Measurements from ENCODE around the gene DPH7.
"Not testable (repeated sequence)": the region's sequence is repeated elsewhere in the genome, so short reads cannot be mapped to it uniquely, and the experiment has no call there.

DPH7 gene

GRCh38 chr9:137552022-137552768 is 26.5 kb downstream of the DPH7 start:
- TF ChIP-seq POLR2A (IDR thresholded peaks at IDR 0.05; ENCODE audit: low read depth, low read length), result no peak
- peak; percentile 76 for DNase-seq (ENCODE audit: insufficient read length, low spot score)
- FAIRE-seq, result no peak

- TF ChIP-seq POLR2A (IDR thresholded peaks at IDR 0.05; ENCODE audit: low read depth, low read length), result peak; percentile 74
- peak; percentile 98 for DNase-seq (ENCODE audit: insufficient read length, low spot score)
- no peak for FAIRE-seq
Measured at GRCh38 chr9:137551264-137552021, 27.3 kb downstream of the DPH7 start, which contains the start of gene MRPL41. MRPL41 (plus strand) TSS chr9:137551879; CDS start chr9:137552082, 203 bp downstream.

- FAIRE-seq; DNase-seq (ENCODE audit: insufficient read length, low spot score): not testable (repeated sequence)
Measured at GRCh38 chr9:137550958-137551263, 27.8 kb downstream of the DPH7 start.

GRCh38 chr9:137550231-137550621 is 28.5 kb downstream of the DPH7 start, which contains the start of gene PNPLA7:
PNPLA7 (minus strand) TSS chr9:137550402; CDS start chr9:137550197, 205 bp downstream.
- TF ChIP-seq POLR2A (IDR thresholded peaks at IDR 0.05; ENCODE audit: low read depth, low read length), result peak; percentile 26; the same call in 1 of the 2 replicates
- FAIRE-seq (no peak), DNase-seq (ENCODE audit: insufficient read length, low spot score) (peak; percentile 98)

- FAIRE-seq (no peak), DNase-seq (ENCODE audit: insufficient read length, low spot score) (no peak)
- TF ChIP-seq POLR2A (IDR thresholded peaks at IDR 0.05; ENCODE audit: low read depth, low read length), result no peak
Measured at GRCh38 chr9:137547687-137548543, 30.8 kb downstream of the DPH7 start.

GRCh38 chr9:137545123-137545522 is 33.6 kb downstream of the DPH7 start:
- DNase-seq (ENCODE audit: insufficient read length, low spot score), result no peak
- FAIRE-seq, result no peak
- no peak for TF ChIP-seq POLR2A (IDR thresholded peaks at IDR 0.05; ENCODE audit: low read depth, low read length)

- TF ChIP-seq POLR2A (IDR thresholded peaks at IDR 0.05; ENCODE audit: low read depth, low read length), result no peak
- no peak for FAIRE-seq
Measured at GRCh38 chr9:137544176-137544760, 34.5 kb downstream of the DPH7 start.

GRCh38 chr9:137543237-137543963 is 35.3 kb downstream of the DPH7 start:
- DNase-seq (ENCODE audit: insufficient read length, low spot score) (no peak), FAIRE-seq (no peak)
- TF ChIP-seq POLR2A (IDR thresholded peaks at IDR 0.05; ENCODE audit: low read depth, low read length), result no peak

More at GRCh38 chr9:137544176-137544760, 34.5 kb downstream of the DPH7 start:
- DNase-seq (ENCODE audit: insufficient read length, low spot score), result no peak

GRCh38 chr9:137542486-137542885 is 36.2 kb downstream of the DPH7 start:
- no peak for DNase-seq (ENCODE audit: insufficient read length, low spot score)
- no peak for TF ChIP-seq POLR2A (IDR thresholded peaks at IDR 0.05; ENCODE audit: low read depth, low read length)
- FAIRE-seq, result no peak

GRCh38 chr9:137540536-137540935 is 38.2 kb downstream of the DPH7 start:
- TF ChIP-seq POLR2A (IDR thresholded peaks at IDR 0.05; ENCODE audit: low read depth, low read length), result no peak
- DNase-seq (ENCODE audit: insufficient read length, low spot score) (no peak), FAIRE-seq (no peak)

GRCh38 chr9:137538058-137538457 is 40.7 kb downstream of the DPH7 start:
- no peak for DNase-seq (ENCODE audit: insufficient read length, low spot score)
- TF ChIP-seq POLR2A (IDR thresholded peaks at IDR 0.05; ENCODE audit: low read depth, low read length), result no peak
- FAIRE-seq, result no peak

- not testable (repeated sequence) for DNase-seq (ENCODE audit: insufficient read length, low spot score); FAIRE-seq
Measured at GRCh38 chr9:137536594-137537131, 42.1 kb downstream of the DPH7 start.

GRCh38 chr9:137535120-137535428 is 43.7 kb downstream of the DPH7 start:
- no peak for DNase-seq (ENCODE audit: insufficient read length, low spot score)
- TF ChIP-seq POLR2A (IDR thresholded peaks at IDR 0.05; ENCODE audit: low read depth, low read length), result no peak
- no peak for FAIRE-seq
